GM19372 (cell line): ENCODE data around the gene BEST2.
A peak's percentile ranks its signal among the peaks of the same experiment; 100 is the strongest.

Source experiments
- ATAC-seq: cut with Tn5 transposase; IDR thresholded peaks from one replicate; pipeline ENCODE4 v1.9.1; 2021; ENCODE audit warnings: mild to moderate bottlenecking, low read depth, moderate library complexity; ENCODE audit not compliant: unreplicated experiment

The BEST2 gene

GRCh38 chr19:12766051-12766521 lies 14.5 kb downstream of the BEST2 start:
- ATAC-seq, result no peak

DNA sequence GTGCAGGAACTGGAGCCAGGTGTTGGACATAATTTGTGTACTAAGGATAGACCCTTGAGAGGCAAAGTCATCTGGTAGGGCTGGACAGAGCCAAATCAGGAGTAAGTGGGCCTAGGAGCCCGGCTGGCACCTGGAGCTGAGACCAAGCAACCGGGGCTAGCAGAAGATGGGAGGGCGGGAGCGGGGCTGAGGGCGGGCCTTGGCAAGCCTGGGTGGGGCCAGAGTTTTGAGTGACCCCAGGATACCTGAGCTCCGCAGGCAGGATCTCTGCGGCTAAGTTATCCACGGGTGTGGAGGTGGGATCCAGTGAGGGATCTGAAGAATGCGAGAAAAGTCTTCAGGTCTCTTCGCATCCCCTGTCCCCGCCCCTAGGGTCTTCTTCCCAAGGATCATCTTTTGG lies 15.6 kb downstream of the BEST2 start:
- ATAC-seq, result no peak

DNA sequence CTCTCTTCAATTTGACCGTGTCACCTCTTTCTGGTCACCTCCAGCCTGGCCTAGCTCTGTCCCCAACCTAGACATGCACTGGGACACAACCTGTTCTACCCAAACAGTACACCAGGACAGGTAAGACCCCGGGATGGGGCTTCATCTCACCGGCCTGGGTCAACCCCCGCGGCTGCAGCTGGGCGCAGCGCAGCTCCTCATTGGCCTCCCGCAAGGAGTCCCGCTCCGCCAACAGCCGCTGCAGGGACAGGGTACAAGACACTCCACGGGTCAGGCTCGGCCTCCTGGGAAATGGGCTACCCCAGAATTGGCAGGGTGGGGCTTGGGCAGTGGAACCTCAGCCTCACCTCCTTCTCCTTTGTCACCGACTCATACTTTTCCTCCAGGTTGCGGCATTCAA lies 16.1 kb downstream of the BEST2 start:
- no peak for ATAC-seq

DNA sequence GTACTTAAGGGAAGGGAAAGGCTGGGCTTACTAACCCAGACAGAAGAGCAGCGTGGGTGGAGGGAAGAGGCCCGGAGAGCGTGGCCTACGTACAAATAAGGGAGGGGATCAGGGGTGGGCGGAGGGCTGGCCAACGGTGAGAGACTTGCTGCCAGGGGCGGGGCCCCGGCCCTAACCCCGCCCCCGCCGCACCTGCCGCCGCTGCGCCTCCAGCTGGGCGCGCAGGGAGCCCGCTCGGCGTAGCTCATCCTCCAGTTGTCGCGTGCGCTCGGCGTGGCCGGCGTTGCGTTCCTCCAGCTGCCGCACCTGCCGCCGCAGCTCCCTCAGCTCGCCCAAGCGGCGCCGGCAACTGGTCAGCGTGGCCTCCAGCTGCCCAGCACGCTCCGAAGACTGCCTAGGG lies 18.1 kb downstream of the BEST2 start:
- no peak for ATAC-seq

- ATAC-seq, result no peak
Measured at GRCh38 chr19:12770922-12771321, 19.3 kb downstream of the BEST2 start.

- ATAC-seq, result no peak
Measured at GRCh38 chr19:12772323-12772722, 20.7 kb downstream of the BEST2 start.

- ATAC-seq, result no peak
Measured at GRCh38 chr19:12773571-12773970, 22.0 kb downstream of the BEST2 start.

DNA sequence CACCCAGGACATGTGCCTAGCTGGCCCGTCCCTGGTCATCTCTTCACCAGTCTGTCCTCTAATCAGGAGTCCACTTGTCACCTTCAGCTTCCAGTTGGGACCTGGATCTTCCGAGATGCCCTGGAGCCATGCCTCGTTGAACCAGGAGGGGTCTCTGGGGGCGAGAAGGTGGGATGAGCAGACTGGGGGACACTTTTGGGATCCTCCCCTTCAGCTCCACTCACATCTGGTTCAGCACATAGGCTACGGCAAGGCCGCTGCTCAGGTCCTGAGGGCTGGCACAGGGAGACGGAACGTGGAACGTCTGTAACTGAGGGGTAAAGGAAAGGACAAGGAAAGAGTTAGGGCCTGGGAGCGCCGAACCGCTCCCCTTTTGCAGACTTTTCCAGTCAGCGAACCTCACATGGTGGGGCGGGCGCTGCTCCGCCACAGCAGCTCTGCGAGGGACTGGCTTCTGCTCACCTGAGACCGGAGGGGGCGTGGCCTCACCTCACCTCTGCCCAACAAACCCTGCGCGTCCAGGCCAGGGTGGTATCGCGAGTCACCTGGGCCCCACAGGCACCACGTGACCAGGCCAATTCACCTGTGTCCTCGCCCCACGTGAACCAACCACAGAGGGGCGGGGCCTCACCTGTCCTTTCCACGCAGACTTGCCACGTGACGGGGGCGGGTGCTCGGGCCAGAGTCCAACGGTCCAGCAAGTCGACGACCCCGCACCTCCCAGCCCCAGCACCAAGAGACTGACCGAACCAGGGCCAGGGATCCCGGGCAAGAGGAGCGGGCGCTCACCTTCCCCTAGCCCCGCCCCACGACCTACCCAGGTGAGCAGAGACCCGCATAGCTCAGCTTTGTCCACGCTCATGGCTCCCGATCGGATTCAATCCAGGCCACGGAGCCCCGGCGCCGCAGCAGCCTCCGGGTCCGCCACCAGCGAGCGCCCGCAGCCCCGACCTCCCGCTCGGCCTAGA lies 23.3 kb downstream of the BEST2 start, which contains the start of gene HOOK2:
TSS of gene HOOK2 (minus strand) at position 965 of the 968 bp plus-strand sequence. CDS start at position 862, 103 bp downstream.
- no peak for ATAC-seq

DNA sequence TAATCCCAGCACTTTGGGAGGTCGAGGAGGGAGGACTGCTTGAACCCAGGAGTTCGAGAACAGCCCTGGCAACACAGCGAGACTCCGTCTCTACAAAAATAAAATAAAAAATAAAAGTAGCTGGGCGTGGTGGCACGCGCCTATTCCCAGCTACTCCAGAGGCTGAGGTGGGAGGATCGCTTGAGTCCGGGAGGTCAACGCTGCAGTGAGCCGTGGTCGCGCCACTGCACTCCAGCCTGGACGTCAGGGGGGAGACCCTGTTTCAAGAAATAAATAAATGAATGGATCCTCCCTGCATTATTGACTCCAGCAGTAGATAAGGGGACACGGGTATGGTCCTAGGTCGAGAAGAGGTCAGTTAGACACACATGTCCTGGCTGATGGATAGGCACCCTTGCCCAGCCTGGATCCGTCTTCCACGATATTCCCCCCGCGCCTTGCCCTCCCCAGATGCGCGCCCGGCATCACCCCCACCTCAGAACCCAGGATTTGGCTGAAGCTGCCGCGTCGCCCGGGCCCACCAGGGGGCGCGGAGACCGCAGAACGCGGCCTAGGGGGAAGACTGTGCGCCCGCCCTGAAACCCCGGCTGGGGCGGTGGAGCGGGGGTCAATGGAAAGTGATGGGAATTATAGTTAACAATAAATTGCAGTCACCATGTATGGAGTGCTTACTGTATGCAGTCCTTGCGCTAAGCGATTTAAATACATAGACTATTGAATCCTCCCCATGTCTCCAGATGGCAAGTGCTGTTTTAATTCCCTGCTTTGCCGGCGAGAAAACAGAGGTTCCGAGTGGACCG lies 25.8 kb downstream of the BEST2 start:
- no peak for ATAC-seq

GRCh38 chr19:12778017-12778904 lies 26.7 kb downstream of the BEST2 start:
- no peak for ATAC-seq

GRCh38 chr19:12778905-12779161 lies 27.2 kb downstream of the BEST2 start:
- no peak for ATAC-seq

GRCh38 chr19:12779162-12779993 lies 27.8 kb downstream of the BEST2 start:
- ATAC-seq, result no peak

- ATAC-seq, result no peak
Measured at GRCh38 chr19:12782174-12782423, 30.5 kb downstream of the BEST2 start.

GRCh38 chr19:12782424-12783290 lies 31.1 kb downstream of the BEST2 start:
- ATAC-seq, result peak; percentile 47

DNA sequence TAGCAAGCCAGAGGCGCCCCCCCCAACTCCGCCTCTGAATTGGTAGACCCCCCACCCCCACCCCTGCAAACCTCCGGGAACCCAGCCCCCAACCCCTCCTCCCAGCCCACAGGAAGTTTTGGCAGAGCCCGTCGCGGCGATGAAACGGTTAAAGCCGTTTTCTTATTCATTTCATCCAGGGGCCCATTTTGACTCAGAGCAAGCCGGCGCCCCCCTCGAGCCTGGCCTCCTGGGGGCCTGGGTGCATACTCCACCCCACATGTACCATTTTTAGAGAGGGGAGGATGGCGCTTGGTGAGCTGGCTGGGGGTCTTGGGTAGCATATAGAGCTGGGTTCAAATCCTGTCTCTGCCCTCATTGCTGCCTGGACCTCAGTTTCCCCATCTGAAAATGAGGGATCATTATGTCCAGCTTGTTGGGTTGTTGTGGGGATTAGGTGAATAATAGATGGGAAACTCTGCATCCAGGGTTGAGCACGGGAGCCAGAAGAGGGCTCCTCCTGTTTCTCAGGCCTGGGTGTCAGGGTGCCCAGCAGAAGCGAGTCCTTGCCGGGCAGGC lies 31.8 kb downstream of the BEST2 start:
- no peak for ATAC-seq

- no peak for ATAC-seq
Measured at GRCh38 chr19:12783849-12784393, 32.3 kb downstream of the BEST2 start.

GRCh38 chr19:12784394-12784870 lies 32.8 kb downstream of the BEST2 start:
- ATAC-seq, result no peak

GRCh38 chr19:12784871-12785430 lies 33.4 kb downstream of the BEST2 start:
- ATAC-seq, result no peak
